ENCODE measurements around the gene ALDH3B2. TPM values are rescaled to one million over a fixed set of nuclear protein-coding genes. Genes with fewer than 3 reads are reported as not detected.

ALDH3B2 gene
- total RNA-seq, 1 donor from 2014 or later: 0.67 TPM

- Mint-ChIP-seq H3K36me3 (ENCODE audit: insufficient read depth) (peaks cover 5% of the 10 kb centered on the region), H3K27ac (no peak overlapping the region), H3K4me1 (ENCODE audit: low read depth) (peaks cover 7% of the 10 kb centered on the region), H3K9me3 (ENCODE audit: low read depth) (no peaks in the 10 kb centered on the region), H3K27me3 (peaks cover 8% of the 10 kb centered on the region), H3K4me3 (ENCODE audit: low read depth) (no peak overlapping the region)
- TF ChIP-seq CTCF (IDR thresholded peaks at IDR 0.05; ENCODE audit: unreplicated experiment): no peak
- DNase-seq (ENCODE audit: low spot score, unreplicated experiment): no peak
These were observed 61.7 kb downstream of the ALDH3B2 start for GRCh38 chr11:67612751-67613150.

Other genes with a start within 250 kb of the ALDH3B2 start
- 51.7 and 53.8 TPM in 2 replicates for gene RPS6KB2, start 246.1 kb downstream of the ALDH3B2 start, total RNA-seq
- 0.73 and 2.3 TPM in 2 replicates for gene PTPRCAP, start 236.9 kb downstream of the ALDH3B2 start, total RNA-seq
- 86.7 and 90.5 TPM in 2 replicates for gene CORO1B, start 231.1 kb downstream of the ALDH3B2 start, total RNA-seq
- gene GPR152, start 221.9 kb downstream of the ALDH3B2 start, total RNA-seq: not detected in 2 replicates
- gene CABP4, start 219.3 kb downstream of the ALDH3B2 start, total RNA-seq: 0.18 TPM in 1 of 2 replicates, not detected in the other
- gene TMEM134, start 205.4 kb downstream of the ALDH3B2 start, total RNA-seq: 63.3 and 68.6 TPM in 2 replicates
- 39.2 and 39.5 TPM in 2 replicates for gene AIP, start 191.6 kb downstream of the ALDH3B2 start, total RNA-seq
- 67.9 and 76.3 TPM in 2 replicates for gene PITPNM1, start 169.3 kb downstream of the ALDH3B2 start, total RNA-seq
- 35.0 and 35.7 TPM in 2 replicates for gene CDK2AP2, start 166.5 kb downstream of the ALDH3B2 start, total RNA-seq
- not detected in 2 replicates for gene CABP2, start 151.2 kb downstream of the ALDH3B2 start, total RNA-seq
- 978 and 982 TPM in 2 replicates for gene GSTP1, start 90.8 kb downstream of the ALDH3B2 start, total RNA-seq
- gene NDUFV1, start 67.7 kb downstream of the ALDH3B2 start, total RNA-seq: 137 and 150 TPM in 2 replicates
- 5.1 and 6.3 TPM in 2 replicates for gene NUDT8, start 44.7 kb downstream of the ALDH3B2 start, total RNA-seq
- gene TBX10, start 34.9 kb downstream of the ALDH3B2 start, total RNA-seq: not detected in 2 replicates
- gene ACY3, start 23.9 kb downstream of the ALDH3B2 start, total RNA-seq: 3.0 and 3.4 TPM in 2 replicates

All from progenitor cell of endocrine pancreas (in vitro differentiated cells).